ENCODE data around the gene FOXJ1. TPM values are rescaled to one million over a fixed set of nuclear protein-coding genes. Genes with fewer than 3 reads are reported as not detected.

The FOXJ1 gene
- total and polyA plus RNA-seq, 2 experiments from 2014 or later = not detected

GRCh38 chr17:76176701-76177574, 35.9 kb upstream of the FOXJ1 start:
- Histone ChIP-seq H2AFZ (no peak overlapping the region), H3K4me1 (ENCODE audit: insufficient read depth) (no peaks in the 10 kb centered on the region; the same call in 1 of the 2 replicates), H3K9ac (no peak overlapping the region), H3K36me3 (ENCODE audit: low read depth) (no peaks in the 10 kb centered on the region), H3K79me2 (ENCODE audit: insufficient read depth) (no peaks in the 10 kb centered on the region), H4K20me1 (ENCODE audit: insufficient read depth) (no peaks in the 10 kb centered on the region), H3K4me2 (ENCODE audit: unreplicated experiment) (no peak overlapping the region), H3K4me3 (no peak overlapping the region), H3K9me2 (ENCODE audit: insufficient read depth) (no peaks in the 10 kb centered on the region), H3K9me3 (ENCODE audit: low read depth) (no peaks in the 10 kb centered on the region), H3K27me3 (replicated peaks; ENCODE audit: insufficient read depth) (no peaks in the 10 kb centered on the region), H3K27ac (no peak overlapping the region), H3F3A (ENCODE audit: insufficient read depth) (no peaks in the 10 kb centered on the region)
- 56 to 76% methylated on average over 14 to 27 of the region's 34 CpGs for WGBS, 2 experiments (ENCODE audit: low coverage in 1 of 2, low lambda C conversion rate in 2 of 2, missing lambda C conversion rate in 2 of 2)
- TF ChIP-seq EZH2 (IDR thresholded peaks at IDR 0.05; ENCODE audit: insufficient read depth, poor library complexity, severe bottlenecking) = no peak
- no peak for TF ChIP-seq EZH2phosphoT487 (IDR thresholded peaks at IDR 0.05; ENCODE audit: insufficient read depth, low read depth)
- DNase-seq = no peak
- in situ Hi-C loops (cut with MboI) = no loop called here

DNA sequence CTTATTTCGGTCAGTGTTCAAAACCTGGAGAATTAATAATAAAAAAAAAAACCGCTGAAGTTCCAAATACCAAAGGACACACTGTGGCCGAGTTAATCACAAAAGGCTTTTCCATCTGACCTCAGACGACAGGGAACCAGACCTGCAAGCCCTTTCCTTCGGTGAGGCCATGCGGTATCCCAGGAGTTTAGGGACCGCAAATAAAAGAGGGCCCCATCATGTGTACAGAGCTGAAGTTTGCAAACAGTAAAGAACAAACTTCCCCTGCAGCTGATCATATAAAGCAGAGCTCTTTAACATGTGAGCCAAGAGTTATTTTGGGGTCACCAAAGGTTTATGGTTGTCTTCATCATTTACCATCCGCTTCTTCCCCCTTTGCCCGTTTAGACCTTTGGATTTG, 33.0 kb upstream of the FOXJ1 start:
- WGBS, 2 experiments (ENCODE audit: low coverage in 1 of 2, low lambda C conversion rate in 2 of 2, missing lambda C conversion rate in 2 of 2) = 84 to 87% methylated on average over 9 of the region's 9 CpGs

DNA sequence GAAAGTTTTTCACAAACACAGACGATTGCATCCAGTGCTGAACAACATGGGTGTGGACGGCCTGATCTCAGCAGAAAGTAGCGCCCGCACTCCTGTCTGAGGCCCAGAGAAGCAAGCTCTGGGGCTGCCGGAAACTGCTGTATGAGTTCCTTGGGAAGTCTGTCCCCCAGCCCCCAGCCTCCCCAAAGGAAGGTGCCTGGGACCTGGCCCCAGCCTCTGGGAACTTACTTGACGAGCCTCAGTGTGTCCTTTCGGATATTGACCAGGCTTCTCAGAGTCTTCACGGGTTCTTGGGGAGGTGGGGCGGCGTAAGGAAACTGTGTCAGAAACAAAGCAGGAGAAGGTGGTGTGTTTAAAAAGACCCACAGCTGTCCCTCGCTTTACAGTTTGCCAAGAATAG, 32.4 kb upstream of the FOXJ1 start:
- no peak for TF ChIP-seq EZH2 (IDR thresholded peaks at IDR 0.05; ENCODE audit: insufficient read depth, poor library complexity, severe bottlenecking)
- no peak for TF ChIP-seq EZH2phosphoT487 (IDR thresholded peaks at IDR 0.05; ENCODE audit: insufficient read depth, low read depth)
- Histone ChIP-seq H3K9me2 (ENCODE audit: insufficient read depth) (no peaks in the 10 kb centered on the region), H3K4me1 (ENCODE audit: insufficient read depth) (no peaks in the 10 kb centered on the region), H3K4me3 (no peak overlapping the region), H3K79me2 (ENCODE audit: insufficient read depth) (no peaks in the 10 kb centered on the region), H3K36me3 (ENCODE audit: low read depth) (no peaks in the 10 kb centered on the region), H3K27ac (no peak overlapping the region), H2AFZ (no peak overlapping the region), H3K4me2 (ENCODE audit: unreplicated experiment) (no peak overlapping the region), H3K9me3 (ENCODE audit: low read depth) (no peaks in the 10 kb centered on the region), H3K27me3 (replicated peaks; ENCODE audit: insufficient read depth) (no peaks in the 10 kb centered on the region), H3F3A (ENCODE audit: insufficient read depth) (no peaks in the 10 kb centered on the region), H4K20me1 (ENCODE audit: insufficient read depth) (no peaks in the 10 kb centered on the region), H3K9ac (no peak overlapping the region)
- no peak for DNase-seq
- in situ Hi-C loops (cut with MboI) = no loop called here
- 88 to 92% methylated on average over 11 of the region's 11 CpGs for WGBS, 2 experiments (ENCODE audit: low coverage in 1 of 2, low lambda C conversion rate in 2 of 2, missing lambda C conversion rate in 2 of 2)

More for the DNA sequence above, 33.0 kb upstream of the FOXJ1 start:
- no peaks in the 10 kb centered on the region for H4K20me1 ChIP-seq (ENCODE audit: insufficient read depth)
- TF ChIP-seq EZH2 (IDR thresholded peaks at IDR 0.05; ENCODE audit: insufficient read depth, poor library complexity, severe bottlenecking) = no peak
- TF ChIP-seq EZH2phosphoT487 (IDR thresholded peaks at IDR 0.05; ENCODE audit: insufficient read depth, low read depth) = no peak
- no peak overlapping the region for H3K9ac ChIP-seq
- H3K9me2 ChIP-seq (ENCODE audit: insufficient read depth) = no peaks in the 10 kb centered on the region
- no peaks in the 10 kb centered on the region for H3F3A ChIP-seq (ENCODE audit: insufficient read depth)
- H3K36me3 ChIP-seq (ENCODE audit: low read depth) = no peaks in the 10 kb centered on the region
- H3K4me3 ChIP-seq = no peak overlapping the region
- no peaks in the 10 kb centered on the region for H3K79me2 ChIP-seq (ENCODE audit: insufficient read depth)
- no peak for DNase-seq
- no peaks in the 10 kb centered on the region for H3K9me3 ChIP-seq (ENCODE audit: low read depth)
- in situ Hi-C loops (cut with MboI) = no loop called here
- no peak overlapping the region for H3K4me2 ChIP-seq (ENCODE audit: unreplicated experiment)
- H3K27me3 ChIP-seq (replicated peaks; ENCODE audit: insufficient read depth) = no peaks in the 10 kb centered on the region
- H3K27ac ChIP-seq = no peak overlapping the region
- no peak overlapping the region for H2AFZ ChIP-seq
- no peaks in the 10 kb centered on the region for H3K4me1 ChIP-seq (ENCODE audit: insufficient read depth)

DNA sequence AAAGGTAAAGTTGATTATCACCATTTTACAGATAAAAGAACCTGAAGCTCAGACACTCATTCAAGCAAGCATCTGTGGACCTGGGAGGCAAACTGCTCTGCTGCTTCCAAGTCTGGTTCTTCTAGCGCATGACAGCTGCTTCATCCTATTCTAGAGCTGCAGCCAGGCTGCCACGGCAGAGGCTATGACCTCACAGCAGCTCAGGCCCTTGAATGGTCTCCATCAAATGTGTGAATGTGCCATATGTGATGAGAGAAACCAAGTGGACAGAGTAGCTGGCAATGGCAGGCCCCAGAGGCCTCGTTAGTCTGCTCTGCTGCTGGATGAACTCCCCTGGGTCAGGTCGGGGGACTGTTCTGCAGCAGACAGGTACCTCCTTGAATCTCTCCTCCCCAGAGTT, 30.7 kb upstream of the FOXJ1 start:
- no peaks in the 10 kb centered on the region for H3K36me3 ChIP-seq (ENCODE audit: low read depth)

More for the DNA sequence above, 30.7 kb upstream of the FOXJ1 start:
- H3K4me3 ChIP-seq = no peak overlapping the region
- H2AFZ ChIP-seq = no peak overlapping the region
- H3K4me2 ChIP-seq (ENCODE audit: unreplicated experiment) = no peak overlapping the region
- H3K4me1 ChIP-seq (ENCODE audit: insufficient read depth) = no peaks in the 10 kb centered on the region
- in situ Hi-C loops (cut with MboI) = no loop called here
- DNase-seq = no peak
- H3K9me2 ChIP-seq (ENCODE audit: insufficient read depth) = no peaks in the 10 kb centered on the region
- H3K27ac ChIP-seq = no peak overlapping the region
- no peaks in the 10 kb centered on the region for H3K9me3 ChIP-seq (ENCODE audit: low read depth)
- 62 to 63% methylated on average over 4 of the region's 4 CpGs for WGBS, 2 experiments (ENCODE audit: low coverage in 1 of 2, low lambda C conversion rate in 2 of 2, missing lambda C conversion rate in 2 of 2)
- H3K79me2 ChIP-seq (ENCODE audit: insufficient read depth) = no peaks in the 10 kb centered on the region
- TF ChIP-seq EZH2 (IDR thresholded peaks at IDR 0.05; ENCODE audit: insufficient read depth, poor library complexity, severe bottlenecking) = no peak
- no peak for TF ChIP-seq EZH2phosphoT487 (IDR thresholded peaks at IDR 0.05; ENCODE audit: insufficient read depth, low read depth)
- no peak overlapping the region for H3K9ac ChIP-seq
- no peaks in the 10 kb centered on the region for H3K27me3 ChIP-seq (replicated peaks; ENCODE audit: insufficient read depth)
- no peaks in the 10 kb centered on the region for H3F3A ChIP-seq (ENCODE audit: insufficient read depth)
- H4K20me1 ChIP-seq (ENCODE audit: insufficient read depth) = no peaks in the 10 kb centered on the region

Data from GM23248 (cell line).